GM12891 (cell line): Measurements from ENCODE around the gene MORN2.

ENCODE experiments used
- POLR2A ChIP-seq: IDR thresholded peaks from 2 replicates; pipeline ENCODE4 v1.6.1; 2011; ENCODE audit warnings: low read depth, low read length, control low read depth
- POLR2AphosphoS5 ChIP-seq: IDR thresholded peaks from 2 replicates; pipeline ENCODE4 v1.6.1; 2011; ENCODE audit warnings: low read depth, low read length, control low read depth

DNA sequence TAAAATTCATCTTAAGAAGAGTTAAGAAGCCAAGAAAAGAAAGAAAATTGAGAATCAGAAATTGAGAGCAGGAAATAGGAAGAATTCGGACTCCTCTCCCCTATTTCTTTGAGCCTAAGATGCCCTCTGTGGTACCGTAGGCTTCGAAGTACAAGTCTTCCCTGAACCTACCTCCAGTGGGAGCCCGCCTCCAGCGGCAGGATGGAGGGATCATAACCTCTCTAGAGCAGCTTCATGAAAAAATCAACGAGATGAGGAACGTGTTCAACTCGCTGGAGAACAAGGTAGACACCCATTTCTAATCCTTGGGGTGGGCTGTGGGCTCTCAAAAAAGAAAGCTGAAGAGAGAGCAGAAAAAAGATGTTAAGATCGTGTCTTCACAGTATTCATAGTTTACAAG is 50.2 kb downstream of the MORN2 start:
- TF ChIP-seq POLR2AphosphoS5: no peak
- no peak for TF ChIP-seq POLR2A
